HG03457 (cell line): Measurements from ENCODE around the gene GIN1.
"Not testable (repeated sequence)": the region's sequence is repeated elsewhere in the genome, so short reads cannot be mapped to it uniquely, and the experiment has no call there.

Experiments
- ATAC-seq: cut with Tn5 transposase; IDR thresholded peaks from one replicate; pipeline ENCODE4 v1.9.1; 2021; ENCODE audit warnings: moderate number of reproducible peaks; ENCODE audit not compliant: unreplicated experiment

The GIN1 gene

GRCh38 chr5:103111468-103111867, 8.5 kb downstream of the GIN1 start:
- no peak for ATAC-seq

GRCh38 chr5:103110403-103110802, 9.5 kb downstream of the GIN1 start:
- no peak for ATAC-seq

GRCh38 chr5:103109277-103109676, 10.7 kb downstream of the GIN1 start:
- no peak for ATAC-seq

GRCh38 chr5:103108086-103108485, 11.9 kb downstream of the GIN1 start:
- ATAC-seq, result no peak

- no peak for ATAC-seq
These were observed 17.7 kb downstream of the GIN1 start for GRCh38 chr5:103102234-103102633.

- no peak for ATAC-seq
These were observed 18.7 kb downstream of the GIN1 start for GRCh38 chr5:103101079-103101750.

GRCh38 chr5:103098993-103099392, 20.9 kb downstream of the GIN1 start:
- no peak for ATAC-seq

- no peak for ATAC-seq
These were observed 25.2 kb downstream of the GIN1 start for GRCh38 chr5:103094737-103095136.

GRCh38 chr5:103093727-103094126, 26.2 kb downstream of the GIN1 start:
- no peak for ATAC-seq

- ATAC-seq, result no peak
These were observed 27.3 kb downstream of the GIN1 start for GRCh38 chr5:103092676-103093075.

GRCh38 chr5:103090791-103091190, 29.1 kb downstream of the GIN1 start:
- no peak for ATAC-seq

- ATAC-seq, result no peak
These were observed 30.7 kb downstream of the GIN1 start for GRCh38 chr5:103089272-103089671.

- no peak for ATAC-seq
These were observed 33.4 kb downstream of the GIN1 start for GRCh38 chr5:103086547-103086946.

- no peak for ATAC-seq
These were observed 40.1 kb downstream of the GIN1 start for GRCh38 chr5:103079796-103080195.

GRCh38 chr5:103075442-103075841, 44.5 kb downstream of the GIN1 start:
- ATAC-seq, result no peak

- not testable (repeated sequence) for ATAC-seq
These were observed 46.4 kb downstream of the GIN1 start for GRCh38 chr5:103073500-103073899.

- ATAC-seq, result no peak
These were observed 53.6 kb downstream of the GIN1 start for GRCh38 chr5:103066326-103066725.

- ATAC-seq, result no peak
These were observed 59.4 kb downstream of the GIN1 start for GRCh38 chr5:103060424-103060954.

- no peak for ATAC-seq
These were observed 60.4 kb downstream of the GIN1 start for GRCh38 chr5:103059525-103059924.

- no peak for ATAC-seq
These were observed 62.5 kb downstream of the GIN1 start for GRCh38 chr5:103057208-103058130.

GRCh38 chr5:103046706-103047105, 73.2 kb downstream of the GIN1 start:
- ATAC-seq, result not testable (repeated sequence)
